ENCODE results near the gene CHN1. TPM values are rescaled to one million over a fixed set of nuclear protein-coding genes. Genes with fewer than 3 reads are reported as not detected.

CHN1 gene
- total RNA-seq, 2 experiments from 2014 or later, result 5.3 to 5.6 TPM

DNA sequence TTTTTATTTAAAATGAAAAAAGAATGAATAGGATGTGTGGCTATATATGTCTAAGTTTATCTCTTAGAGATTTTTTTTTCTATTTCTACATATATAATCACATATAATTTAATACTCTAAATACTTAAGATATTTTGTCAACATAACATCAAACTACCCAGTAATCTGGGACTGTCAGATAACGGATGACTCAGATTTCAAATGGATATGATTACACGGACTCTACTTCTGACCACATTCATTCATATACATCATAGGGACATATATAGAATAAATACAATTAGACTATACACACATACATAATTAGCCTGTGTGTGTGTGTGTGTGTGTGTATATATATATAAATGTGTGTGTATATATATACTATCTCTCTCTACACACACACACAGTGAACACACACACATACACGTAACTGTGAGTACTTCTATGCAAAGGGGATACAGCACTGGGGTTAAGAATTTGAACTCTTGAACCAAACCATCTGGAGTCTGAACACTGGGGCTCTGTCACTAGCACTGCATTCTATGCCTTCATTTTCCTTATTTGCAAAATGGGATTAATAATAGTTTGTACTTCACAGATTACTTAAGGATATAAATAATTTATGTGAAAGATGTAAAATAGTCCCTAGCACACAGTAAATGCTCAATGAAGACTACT, 59.5 kb downstream of the CHN1 start:
- no peaks in the 10 kb centered on the region for H3K36me3 Mint-ChIP-seq (ENCODE audit: low read depth)
- no peaks in the 10 kb centered on the region for H3K9me3 Mint-ChIP-seq
- DNase-seq (no peak), ATAC-seq (ENCODE audit: poor library complexity) (no peak)
- CTCF ChIA-PET, result no interaction called here
- Histone ChIP-seq H3K4me1 (ENCODE audit: insufficient read depth, low read length) (no peaks in the 10 kb centered on the region), H3K27ac (ENCODE audit: low read depth in 1 of 2, low read length in 2 of 2) (no peak overlapping the region), H3K36me3 (ENCODE audit: insufficient read depth, low read length) (no peaks in the 10 kb centered on the region), H3K27me3 (ENCODE audit: control insufficient read depth in 1 of 2, insufficient read depth in 2 of 2, low read length in 2 of 2) (no peaks in the 10 kb centered on the region), H3K9me3 (ENCODE audit: control insufficient read depth in 1 of 2, insufficient read depth in 1 of 2, low read length in 2 of 2) (no peaks in the 10 kb centered on the region), H3K4me3 (ENCODE audit: low read length) (no peak overlapping the region)
- H3K4me3 Mint-ChIP-seq, result no peak overlapping the region
- TF ChIP-seq, protein P1, sequence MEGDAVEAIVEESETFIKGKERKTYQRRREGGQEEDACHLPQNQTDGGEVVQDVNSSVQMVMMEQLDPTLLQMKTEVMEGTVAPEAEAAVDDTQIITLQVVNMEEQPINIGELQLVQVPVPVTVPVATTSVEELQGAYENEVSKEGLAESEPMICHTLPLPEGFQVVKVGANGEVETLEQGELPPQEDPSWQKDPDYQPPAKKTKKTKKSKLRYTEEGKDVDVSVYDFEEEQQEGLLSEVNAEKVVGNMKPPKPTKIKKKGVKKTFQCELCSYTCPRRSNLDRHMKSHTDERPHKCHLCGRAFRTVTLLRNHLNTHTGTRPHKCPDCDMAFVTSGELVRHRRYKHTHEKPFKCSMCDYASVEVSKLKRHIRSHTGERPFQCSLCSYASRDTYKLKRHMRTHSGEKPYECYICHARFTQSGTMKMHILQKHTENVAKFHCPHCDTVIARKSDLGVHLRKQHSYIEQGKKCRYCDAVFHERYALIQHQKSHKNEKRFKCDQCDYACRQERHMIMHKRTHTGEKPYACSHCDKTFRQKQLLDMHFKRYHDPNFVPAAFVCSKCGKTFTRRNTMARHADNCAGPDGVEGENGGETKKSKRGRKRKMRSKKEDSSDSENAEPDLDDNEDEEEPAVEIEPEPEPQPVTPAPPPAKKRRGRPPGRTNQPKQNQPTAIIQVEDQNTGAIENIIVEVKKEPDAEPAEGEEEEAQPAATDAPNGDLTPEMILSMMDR (IDR thresholded peaks at IDR 0.05), result no peak
- no peaks in the 10 kb centered on the region for H3K4me1 Mint-ChIP-seq (ENCODE audit: low read depth)
- POLR2A ChIA-PET, result no interaction called here
- H3K27me3 Mint-ChIP-seq, result peaks cover 4% of the 10 kb centered on the region
- intact Hi-C loops (cut with DNase I, micrococcal nuclease), result no loop called here
- H3K27ac Mint-ChIP-seq, result no peak overlapping the region

DNA sequence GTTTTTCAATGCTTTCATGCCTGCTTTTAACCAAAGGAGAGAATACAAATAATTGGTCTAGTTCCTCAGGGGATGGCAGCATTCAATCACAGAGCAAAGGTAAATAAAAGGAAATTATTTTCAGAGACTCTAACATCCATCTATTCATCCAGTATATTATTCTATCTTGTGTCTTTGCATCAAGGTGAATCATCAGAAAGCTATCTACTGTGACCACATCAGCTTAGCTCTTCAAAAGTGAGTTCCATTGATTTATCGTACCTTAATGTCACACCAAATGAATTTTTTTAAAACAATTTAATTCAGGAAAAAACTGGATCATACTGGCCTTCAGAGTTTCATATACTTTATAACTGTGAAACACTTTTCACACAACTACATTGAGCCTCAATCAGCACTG, 66.1 kb downstream of the CHN1 start:
- POLR2A ChIA-PET, result no interaction called here
- no peak overlapping the region for H3K27ac Mint-ChIP-seq
- no peaks in the 10 kb centered on the region for H3K4me1 ChIP-seq (ENCODE audit: insufficient read depth, low read length)
- H3K4me3 Mint-ChIP-seq, result no peak overlapping the region
- intact Hi-C loops (cut with DNase I, micrococcal nuclease), result no loop called here
- ATAC-seq (ENCODE audit: poor library complexity), result no peak
- CTCF ChIA-PET, result interaction anchor here (0.6 kb wide), 1 partner anchor 879 kb away, joined by 6 read pairs; no protein-coding TSS in a partner anchor
- no peaks in the 10 kb centered on the region for H3K36me3 ChIP-seq (ENCODE audit: insufficient read depth, low read length)
- no peaks in the 10 kb centered on the region for H3K36me3 Mint-ChIP-seq (ENCODE audit: low read depth)
- H3K27ac ChIP-seq (ENCODE audit: low read depth in 1 of 2, low read length in 2 of 2), result no peak overlapping the region
- H3K9me3 ChIP-seq (ENCODE audit: control insufficient read depth in 1 of 2, insufficient read depth in 1 of 2, low read length in 2 of 2), result peaks cover 0 to 3% of the 10 kb centered on the region in 2 experiments
- no peaks in the 10 kb centered on the region for H3K9me3 Mint-ChIP-seq
- H3K27me3 Mint-ChIP-seq, result no peaks in the 10 kb centered on the region
- H3K4me1 Mint-ChIP-seq (ENCODE audit: low read depth), result no peaks in the 10 kb centered on the region
- no peak for DNase-seq
- TF ChIP-seq, protein P1 (IDR thresholded peaks at IDR 0.05), result no peak
- H3K27me3 ChIP-seq (ENCODE audit: control insufficient read depth in 1 of 2, insufficient read depth in 2 of 2, low read length in 2 of 2), result no peaks in the 10 kb centered on the region
- no peak overlapping the region for H3K4me3 ChIP-seq (ENCODE audit: low read length)

DNA sequence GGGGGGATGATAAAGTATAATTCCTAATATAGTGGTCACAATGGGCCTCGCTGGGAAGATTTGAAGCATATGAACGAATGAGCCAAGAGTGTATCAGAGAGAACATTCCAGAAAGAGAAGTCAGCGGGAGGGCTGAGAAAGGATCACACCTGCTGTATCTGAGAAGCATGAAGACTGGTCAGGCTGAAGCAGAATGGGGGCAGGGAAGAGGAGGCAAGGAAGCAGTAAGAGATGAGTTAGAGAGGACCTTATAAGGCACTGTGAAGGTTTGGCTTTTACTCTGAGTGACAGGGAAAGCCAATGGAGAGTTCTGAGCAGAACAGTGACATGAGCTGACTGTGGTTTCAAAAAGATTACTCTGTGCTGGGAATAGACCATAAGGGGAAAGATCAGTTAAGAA, 73.5 kb downstream of the CHN1 start:
- peaks cover 0 to 3% of the 10 kb centered on the region in 2 experiments for H3K9me3 ChIP-seq (ENCODE audit: control insufficient read depth in 1 of 2, insufficient read depth in 1 of 2, low read length in 2 of 2)
- H3K27me3 ChIP-seq (ENCODE audit: control insufficient read depth in 1 of 2, insufficient read depth in 2 of 2, low read length in 2 of 2), result no peaks in the 10 kb centered on the region
- Mint-ChIP-seq H3K9me3 (no peaks in the 10 kb centered on the region), H3K27ac (no peak overlapping the region), H3K4me3 (no peak overlapping the region), H3K36me3 (ENCODE audit: low read depth) (no peaks in the 10 kb centered on the region), H3K27me3 (no peaks in the 10 kb centered on the region), H3K4me1 (ENCODE audit: low read depth) (no peaks in the 10 kb centered on the region)
- ChIA-PET CTCF (no interaction called here), POLR2A (no interaction called here)
- TF ChIP-seq, protein P1 (IDR thresholded peaks at IDR 0.05), result no peak
- ATAC-seq (ENCODE audit: poor library complexity) (no peak), DNase-seq (no peak)
- intact Hi-C loops (cut with DNase I, micrococcal nuclease), result no loop called here
- H3K4me1 ChIP-seq (ENCODE audit: insufficient read depth, low read length), result no peaks in the 10 kb centered on the region
- H3K27ac ChIP-seq (ENCODE audit: low read depth in 1 of 2, low read length in 2 of 2), result no peak overlapping the region
- no peaks in the 10 kb centered on the region for H3K36me3 ChIP-seq (ENCODE audit: insufficient read depth, low read length)
- H3K4me3 ChIP-seq (ENCODE audit: low read length), result no peak overlapping the region

Data from CD4-positive, alpha-beta T cell (primary cell).